ENCODE data around the gene RNF121.

The RNF121 gene

GRCh38 chr11:72039856-72040401 is 111.1 kb downstream of the RNF121 start:
- no peak for FAIRE-seq

- peak; percentile 27 for FAIRE-seq
Observed at GRCh38 chr11:72040491-72041363, 111.9 kb downstream of the RNF121 start.

DNA sequence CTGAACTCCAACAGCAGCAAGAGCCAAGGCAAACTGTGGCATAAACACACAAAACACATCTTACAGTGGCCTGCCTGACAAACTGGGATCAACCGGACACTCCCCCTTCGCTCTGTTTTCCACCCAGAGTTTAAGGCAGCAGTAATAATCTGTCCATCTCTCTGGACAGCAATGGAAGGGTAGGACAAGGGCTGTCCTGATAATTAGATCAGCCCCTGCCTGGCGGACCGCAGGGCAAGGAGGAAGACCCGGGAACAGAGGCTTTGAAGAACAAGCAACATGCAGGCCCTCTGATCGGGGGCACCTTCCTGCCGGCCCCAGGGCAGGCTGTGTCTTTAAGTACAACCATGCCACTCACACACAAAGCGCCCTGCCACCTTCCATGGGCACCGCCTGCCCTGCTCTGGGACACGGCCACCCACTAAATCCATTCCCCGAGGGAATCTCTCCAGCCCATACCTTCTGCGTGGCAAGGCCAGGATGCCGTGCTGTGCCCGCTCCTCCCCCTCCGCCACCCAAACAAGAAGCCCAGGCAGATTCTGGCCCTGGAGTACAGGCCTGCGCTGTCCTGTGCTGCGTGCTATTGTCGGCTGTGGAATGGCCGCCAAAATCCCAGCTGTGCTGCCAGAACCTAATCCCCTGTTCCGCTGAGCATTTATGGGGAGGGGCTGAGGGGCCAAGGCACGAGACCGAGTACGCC is 112.7 kb downstream of the RNF121 start:
- FAIRE-seq: no peak

DNA sequence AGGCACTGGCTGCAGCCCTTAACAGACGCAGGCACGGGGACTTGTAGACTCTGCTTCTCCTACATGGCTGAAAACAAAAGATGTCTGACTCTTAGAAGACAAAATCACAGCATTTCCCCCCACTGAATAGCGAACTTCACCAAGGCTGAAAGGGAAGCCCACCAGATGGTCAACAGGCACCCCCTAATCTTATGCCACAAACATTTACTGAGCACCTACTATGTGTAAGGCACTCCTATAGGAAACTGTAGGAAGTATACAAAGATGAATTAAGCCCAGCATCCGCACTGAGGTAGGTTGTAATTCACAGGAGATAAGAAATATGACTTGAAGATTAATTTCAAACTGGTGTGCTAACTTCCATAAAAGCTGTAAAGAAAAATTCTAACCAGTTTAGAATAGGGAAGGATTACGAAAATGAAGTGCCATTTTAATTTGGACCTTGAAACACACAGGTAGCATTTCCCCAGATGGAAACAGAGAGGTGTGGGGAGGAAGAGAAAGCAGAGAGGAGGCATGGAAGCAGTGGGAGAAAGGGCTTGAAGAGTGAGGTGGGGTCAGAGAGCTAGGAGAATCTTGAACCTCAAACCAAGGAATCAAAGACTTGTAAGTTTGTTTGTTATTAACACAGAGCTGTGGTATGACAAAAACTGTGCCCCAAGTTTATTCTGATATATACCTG is 113.4 kb downstream of the RNF121 start:
- no peak for FAIRE-seq

DNA sequence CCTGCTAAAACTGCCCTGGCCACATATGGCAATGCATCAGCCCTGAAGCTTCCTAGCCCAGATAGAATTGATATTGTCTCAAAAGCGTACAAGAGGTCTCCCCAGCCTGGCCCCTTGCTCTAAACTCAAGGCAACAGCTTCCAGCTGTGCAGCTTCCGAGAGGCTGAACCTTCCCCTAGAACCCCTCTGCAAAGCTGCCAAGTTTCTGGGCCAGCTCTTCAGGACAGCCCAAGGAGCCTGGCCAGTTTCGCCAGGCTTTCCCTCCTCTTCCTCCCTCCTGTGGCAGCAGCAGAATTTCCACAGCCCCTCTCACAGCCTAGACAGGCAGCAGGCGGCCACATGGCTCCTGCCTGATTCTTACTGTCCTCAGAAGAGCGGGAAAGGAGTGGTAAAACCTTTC is 117.0 kb downstream of the RNF121 start:
- FAIRE-seq: no peak

Data from islet of Langerhans (tissue), 1 donor.